ENCODE measurements around the gene FLT3LG.
A peak's percentile ranks its signal among the peaks of the same experiment; 100 is the strongest.
"Not testable (repeated sequence)": the region's sequence is repeated elsewhere in the genome, so short reads cannot be mapped to it uniquely, and the experiment has no call there.

Gene FLT3LG

GRCh38 chr19:49440439-49441209, 33.4 kb upstream of the FLT3LG start:
- FAIRE-seq = no peak
- no peak for DNase-seq (ENCODE audit: low spot score)

GRCh38 chr19:49441210-49441959, 32.6 kb upstream of the FLT3LG start, which contains the start of gene SLC17A7:
Gene SLC17A7 (minus strand): TSS chr19:49441527. CDS start chr19:49441379, 148 bp downstream.
- FAIRE-seq = no peak
- no peak for DNase-seq (ENCODE audit: low spot score)

DNA sequence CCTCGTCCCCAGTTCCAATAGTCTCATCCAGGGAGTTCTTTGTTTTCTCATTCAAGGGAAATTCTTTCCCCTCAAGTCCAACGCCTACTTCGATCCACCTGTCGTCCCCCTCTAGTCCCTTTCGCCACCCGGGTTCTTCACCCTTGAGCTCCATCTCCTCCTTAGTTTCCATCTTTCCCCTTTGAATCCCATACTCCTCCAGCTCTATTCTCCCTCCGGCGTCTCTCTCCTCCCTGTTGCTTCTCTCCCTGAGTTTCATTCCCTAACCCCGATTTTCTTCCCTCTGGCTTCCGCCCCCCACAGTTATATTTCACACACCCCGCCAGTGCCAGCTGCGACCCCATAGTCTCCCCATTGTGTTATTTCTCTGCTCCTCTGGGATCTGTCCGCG, 32.1 kb upstream of the FLT3LG start:
- FAIRE-seq (no peak), DNase-seq (ENCODE audit: low spot score) (no peak)

- DNase-seq (ENCODE audit: low spot score) (no peak), FAIRE-seq (no peak)
Observed at GRCh38 chr19:49442354-49442753, 31.7 kb upstream of the FLT3LG start.

DNA sequence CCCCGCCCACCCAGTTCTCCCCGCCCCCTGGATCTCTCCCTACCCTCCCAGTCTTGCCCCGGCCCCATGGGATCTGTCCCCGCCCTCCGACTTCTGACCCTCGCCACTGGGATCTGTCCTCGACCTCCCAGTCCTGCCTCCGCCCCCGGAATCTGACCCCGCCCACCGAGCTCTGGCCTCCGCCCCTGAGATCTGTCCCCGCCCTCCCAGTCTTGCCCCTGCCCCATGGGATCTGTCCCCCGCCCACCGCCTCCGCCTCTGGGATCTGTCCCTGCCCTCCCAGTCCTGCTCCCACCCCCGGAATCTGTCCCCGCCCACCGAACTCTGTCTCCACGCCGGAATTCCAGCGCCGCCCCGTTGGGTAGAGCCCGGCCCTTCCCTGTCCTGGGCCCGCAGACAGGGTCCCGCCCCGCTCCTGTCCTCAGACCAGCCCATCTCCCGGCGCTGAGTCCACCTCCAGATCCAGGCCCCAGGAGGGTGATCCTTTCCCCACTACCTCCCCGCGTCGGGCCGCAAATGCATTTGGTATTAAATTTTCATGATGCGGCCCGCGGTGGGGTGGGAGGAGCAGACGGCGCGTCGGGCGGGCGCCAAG, 31.1 kb upstream of the FLT3LG start:
- DNase-seq (ENCODE audit: low spot score) = peak; percentile 39

GRCh38 chr19:49443366-49444099, 30.5 kb upstream of the FLT3LG start:
- FAIRE-seq = no peak

More for the DNA sequence above, 31.1 kb upstream of the FLT3LG start:
- FAIRE-seq = no peak

DNA sequence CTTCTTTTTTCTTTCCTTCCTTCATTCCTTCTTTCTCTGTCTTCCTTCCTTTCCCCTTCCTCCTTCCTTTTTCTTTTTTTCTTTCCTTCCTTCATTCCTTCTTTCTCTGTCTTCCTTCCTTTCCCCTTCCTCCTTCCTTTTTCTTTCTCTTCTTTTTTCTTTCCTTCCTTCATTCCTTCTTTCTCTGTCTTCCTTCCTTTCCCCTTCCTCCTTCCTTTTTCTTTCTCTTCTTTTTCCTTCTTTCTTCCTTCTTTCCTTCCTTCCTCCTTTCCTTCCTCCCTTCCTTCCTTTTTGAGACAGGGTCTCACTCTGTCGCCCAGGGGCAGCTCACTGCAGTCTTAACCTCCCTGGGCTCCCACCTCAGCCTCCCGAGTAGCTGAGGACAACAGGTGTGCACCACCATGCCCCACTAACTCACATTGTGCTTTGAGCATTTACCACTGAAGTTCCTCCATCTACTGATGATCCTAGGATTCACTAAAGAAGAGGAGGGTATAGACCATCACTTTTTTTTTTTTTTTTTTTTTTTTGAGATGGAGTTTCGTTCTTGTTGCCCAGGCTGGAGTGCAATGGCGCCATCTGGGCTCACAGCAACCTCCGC, 29.8 kb upstream of the FLT3LG start:
- not testable (repeated sequence) for DNase-seq (ENCODE audit: low spot score); FAIRE-seq

More at GRCh38 chr19:49443366-49444099, 30.5 kb upstream of the FLT3LG start:
- peak; percentile 78 for DNase-seq (ENCODE audit: low spot score)

DNA sequence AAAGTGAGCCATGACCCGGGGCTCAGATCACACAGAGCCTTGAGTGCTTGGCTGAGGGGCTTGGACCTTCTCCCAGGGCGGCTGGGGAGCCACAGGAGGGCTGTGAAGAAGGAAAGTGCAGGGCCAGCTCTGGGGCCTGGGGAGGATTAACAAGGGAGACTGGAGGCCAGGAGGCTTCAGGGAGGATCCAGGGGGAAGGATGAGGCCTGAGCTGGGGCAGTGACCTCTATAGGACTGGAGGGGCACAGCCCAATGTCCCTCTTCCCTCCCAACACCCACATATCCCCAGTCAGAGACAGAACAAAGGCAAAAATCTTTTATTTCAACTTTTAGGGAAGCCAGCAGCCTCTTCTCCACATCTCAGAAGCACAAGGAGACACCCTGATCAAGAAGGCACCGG, 28.0 kb upstream of the FLT3LG start:
- FAIRE-seq (no peak), DNase-seq (ENCODE audit: low spot score) (no peak)

DNA sequence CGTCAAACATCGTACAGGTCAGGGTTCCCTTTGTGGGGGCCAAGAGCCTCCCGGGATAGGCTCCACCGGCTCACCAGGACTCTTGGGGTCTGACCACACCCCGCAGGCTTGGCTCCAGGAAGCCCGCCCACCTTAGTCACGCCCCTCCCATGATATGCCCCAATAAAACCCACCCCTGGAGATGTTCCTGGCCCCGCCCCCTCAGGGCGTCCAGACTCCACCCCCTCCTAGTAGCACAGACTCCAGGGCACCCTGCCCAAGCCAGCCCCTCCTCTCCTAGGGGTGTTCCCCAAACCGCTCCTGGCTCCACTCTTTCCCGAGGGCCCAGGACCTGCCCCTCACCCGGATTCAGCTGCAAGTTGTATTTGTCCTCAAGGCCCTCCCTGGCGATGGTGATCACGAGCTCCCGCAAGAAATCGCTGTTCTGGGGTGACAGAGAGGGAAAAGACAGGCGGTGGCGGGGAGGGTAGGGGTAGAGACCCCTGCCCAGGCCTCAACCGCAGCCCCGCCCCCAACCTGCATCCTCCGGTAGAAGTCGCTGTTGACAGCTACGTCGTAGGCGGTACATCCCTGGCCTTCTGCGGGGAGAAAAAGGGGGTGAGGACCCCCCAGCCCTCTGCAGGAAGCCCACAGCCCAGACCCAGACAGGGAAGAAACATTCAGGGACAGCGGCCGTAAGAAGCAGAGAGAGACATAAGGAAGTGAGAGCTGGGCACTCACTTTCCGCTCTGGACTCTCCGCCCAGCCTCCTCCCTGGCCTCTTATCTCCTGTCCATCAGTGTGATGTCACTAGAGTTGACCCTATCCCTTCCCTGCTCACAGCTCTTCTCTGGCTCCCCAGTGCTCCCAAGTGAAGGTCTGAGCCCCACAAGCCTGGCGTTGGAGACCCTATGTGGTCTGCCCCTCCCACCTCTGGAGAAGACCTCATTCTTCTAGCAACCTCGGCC, 26.3 kb upstream of the FLT3LG start:
- no peak for DNase-seq (ENCODE audit: low spot score)
- no peak for FAIRE-seq

GRCh38 chr19:49448432-49448786, 25.6 kb upstream of the FLT3LG start:
- no peak for FAIRE-seq
- DNase-seq (ENCODE audit: low spot score) = no peak

DNA sequence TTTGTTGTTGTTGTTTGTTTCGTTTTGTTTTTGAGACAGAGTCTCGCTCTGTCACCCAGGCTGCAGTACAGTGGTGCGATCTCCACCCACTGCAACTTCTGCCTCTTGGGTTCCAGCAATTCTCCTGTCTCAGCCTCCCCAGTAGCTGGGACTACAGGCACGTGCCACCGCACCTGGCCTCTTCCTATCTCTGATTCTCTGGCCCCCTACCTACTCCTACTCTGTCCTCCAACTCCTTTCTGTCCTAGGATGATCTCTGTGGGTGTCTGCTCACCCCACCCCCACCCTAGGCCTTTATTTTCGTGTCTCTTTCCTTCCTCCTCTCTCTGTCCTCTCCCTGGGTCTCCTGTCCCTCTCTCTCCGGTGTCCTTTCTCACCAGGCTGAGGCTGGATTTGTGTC, 23.6 kb upstream of the FLT3LG start:
- DNase-seq (ENCODE audit: low spot score) (no peak), FAIRE-seq (no peak)

GRCh38 chr19:49451430-49452181, 22.4 kb upstream of the FLT3LG start, which contains the start of gene PIH1D1:
Gene PIH1D1 (minus strand): TSS chr19:49451814. CDS start chr19:49451574, 240 bp downstream.
- DNase-seq (ENCODE audit: low spot score) = peak; percentile 98
- peak; percentile 89 for FAIRE-seq

GRCh38 chr19:49453013-49453756, 20.8 kb upstream of the FLT3LG start, which contains the start of gene ALDH16A1:
Gene ALDH16A1 (plus strand): TSS chr19:49453225. CDS start chr19:49453332, 107 bp downstream.
- peak; percentile 47 for FAIRE-seq
- peak; percentile 88 for DNase-seq (ENCODE audit: low spot score)

DNA sequence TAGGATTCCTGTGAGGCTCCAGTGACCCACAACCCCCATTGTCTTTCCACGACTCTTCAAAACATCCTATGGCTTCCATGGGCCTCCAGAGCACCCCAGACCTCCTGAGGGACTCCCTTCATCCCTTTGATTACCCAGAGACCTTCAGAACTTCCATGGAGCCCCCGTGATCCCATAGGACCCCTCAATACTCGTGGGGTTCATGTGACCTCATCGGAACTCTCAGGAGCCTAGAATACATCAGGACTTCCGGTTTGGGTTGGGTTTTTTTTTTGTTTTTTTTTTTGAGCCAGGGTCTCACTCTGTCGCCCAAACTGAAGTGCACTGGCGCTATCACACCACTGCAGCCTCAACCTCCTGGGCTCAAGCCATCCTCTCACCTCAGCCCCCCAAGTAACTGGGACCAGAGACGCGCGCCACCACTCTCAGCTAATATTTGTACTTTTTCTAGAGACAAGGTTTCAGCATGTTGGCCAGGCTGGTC, 20.2 kb upstream of the FLT3LG start:
- FAIRE-seq (no peak), DNase-seq (ENCODE audit: low spot score) (no peak)

- DNase-seq (ENCODE audit: low spot score) = no peak
- FAIRE-seq = no peak
Observed at GRCh38 chr19:49455773-49456172, 18.2 kb upstream of the FLT3LG start.

- DNase-seq (ENCODE audit: low spot score) (no peak), FAIRE-seq (no peak)
Observed at GRCh38 chr19:49456326-49456725, 17.7 kb upstream of the FLT3LG start.

GRCh38 chr19:49458567-49458903, 15.5 kb upstream of the FLT3LG start:
- DNase-seq (ENCODE audit: low spot score) (no peak), FAIRE-seq (no peak)

GRCh38 chr19:49459388-49459787, 14.6 kb upstream of the FLT3LG start:
- DNase-seq (ENCODE audit: low spot score) = no peak
- no peak for FAIRE-seq
